Fibroblast of skin of right quadriceps (primary cell): ENCODE data around the gene TGFBR2.
"Not testable (repeated sequence)": the region's sequence is repeated elsewhere in the genome, so short reads cannot be mapped to it uniquely, and the experiment has no call there.

Experiments
- DNase-seq: peaks from one replicate; pipeline ENCODE4 v3.0.0-alpha.2; 2013

TGFBR2 gene

GRCh38 chr3:30620402-30621360 lies 14.3 kb downstream of the TGFBR2 start:
- no peak for DNase-seq

- no peak for DNase-seq
Observed at GRCh38 chr3:30621576-30621975, 15.2 kb downstream of the TGFBR2 start.

GRCh38 chr3:30622047-30622545 lies 15.7 kb downstream of the TGFBR2 start:
- no peak for DNase-seq

GRCh38 chr3:30622790-30623189 lies 16.4 kb downstream of the TGFBR2 start:
- DNase-seq, result no peak

- DNase-seq, result peak; percentile 48
Observed at GRCh38 chr3:30623351-30623750, 16.9 kb downstream of the TGFBR2 start.

- not testable (repeated sequence) for DNase-seq
Observed at GRCh38 chr3:30624480-30624879, 18.1 kb downstream of the TGFBR2 start.

GRCh38 chr3:30625541-30626438 lies 19.4 kb downstream of the TGFBR2 start:
- peak; percentile 65 for DNase-seq

- DNase-seq, result peak; percentile 43
Observed at GRCh38 chr3:30626443-30627180, 20.2 kb downstream of the TGFBR2 start.

GRCh38 chr3:30628205-30628900 lies 22.0 kb downstream of the TGFBR2 start:
- DNase-seq, result no peak

GRCh38 chr3:30628901-30629590 lies 22.6 kb downstream of the TGFBR2 start:
- DNase-seq, result no peak

- no peak for DNase-seq
Observed at GRCh38 chr3:30629746-30630145, 23.3 kb downstream of the TGFBR2 start.

- DNase-seq, result no peak
Observed at GRCh38 chr3:30630238-30631030, 24.0 kb downstream of the TGFBR2 start.

- DNase-seq, result peak; percentile 20
Observed at GRCh38 chr3:30631243-30631904, 25.0 kb downstream of the TGFBR2 start.

- peak; percentile 60 for DNase-seq
Observed at GRCh38 chr3:30632065-30632464, 25.7 kb downstream of the TGFBR2 start.

GRCh38 chr3:30632521-30632920 lies 26.1 kb downstream of the TGFBR2 start:
- no peak for DNase-seq

GRCh38 chr3:30633718-30634117 lies 27.3 kb downstream of the TGFBR2 start:
- no peak for DNase-seq

- DNase-seq, result no peak
Observed at GRCh38 chr3:30634761-30635735, 28.6 kb downstream of the TGFBR2 start.
